SK-N-SH treated with all-trans-retinoic acid at 6 μM for 48 hours (cell line): ENCODE data around the gene ISG20.

Source experiments
- ATAC-seq: fragments of 200-7000 bp; cut with Tn5 transposase; 3 replicates; pipeline ENCODE4 v1.9.1; 2020; ENCODE audit warnings: mild to moderate bottlenecking, moderate library complexity
- ARNTL ChIP-seq: fragments of 450-650 bp; formaldehyde crosslinking; IDR thresholded peaks from 2 replicates; pipeline ENCODE4 v1.5.0; 2020; ENCODE audit warnings: low read depth, mild to moderate bottlenecking, moderate library complexity, borderline replicate concordance
- BACH2 ChIP-seq: fragments of 250-450 bp; sonication (Bioruptor Pico); IDR thresholded peaks from 2 replicates; pipeline ENCODE4 v1.9.0; 2021; ENCODE audit warnings: mild to moderate bottlenecking, borderline replicate concordance
- CREB5 ChIP-seq: fragments of 250-450 bp; sonication (Bioruptor Pico); IDR thresholded peaks from 2 replicates; pipeline ENCODE4 v1.5.1; 2020; ENCODE audit warnings: low read depth, mild to moderate bottlenecking, moderate library complexity
- CSRNP3 ChIP-seq: fragments of 250-450 bp; sonication (Bioruptor Pico); IDR thresholded peaks from 2 replicates; pipeline ENCODE4 v1.5.1; 2021; ENCODE audit warnings: mild to moderate bottlenecking, moderate library complexity
- ESRRG ChIP-seq: fragments of 250-450 bp; sonication (Bioruptor Pico); IDR thresholded peaks from 2 replicates; pipeline ENCODE4 v1.6.1; 2021; ENCODE audit warnings: mild to moderate bottlenecking
- GLIS3 ChIP-seq: fragments of 250-450 bp; sonication (Bioruptor Pico); IDR thresholded peaks from 2 replicates; pipeline ENCODE4 v1.5.0; 2020; ENCODE audit warnings: mild to moderate bottlenecking, moderate library complexity
- ISL1 ChIP-seq: fragments of 250-450 bp; sonication (Bioruptor Pico); IDR thresholded peaks from 2 replicates; pipeline ENCODE4 v2.1.2; 2022; ENCODE audit warnings: mild to moderate bottlenecking, moderate library complexity
- OSR1 ChIP-seq: fragments of 250-450 bp; sonication (Bioruptor Pico); IDR thresholded peaks from 2 replicates; pipeline ENCODE4 v1.8.0; 2022; ENCODE audit warnings: moderate library complexity, mild to moderate bottlenecking, inconsistent platforms
- PATZ1 ChIP-seq: fragments of 250-450 bp; sonication (Bioruptor Pico); IDR thresholded peaks from 2 replicates; pipeline ENCODE4 v1.8.0; 2020; ENCODE audit warnings: mild to moderate bottlenecking, moderate library complexity, borderline replicate concordance
- POU6F1 ChIP-seq: fragments of 250-450 bp; sonication (Bioruptor Pico); IDR thresholded peaks from 2 replicates; pipeline ENCODE4 v1.8.0; 2021; ENCODE audit warnings: low read depth, mild to moderate bottlenecking, moderate library complexity, borderline replicate concordance
- PPARA ChIP-seq: fragments of 250-450 bp; sonication (Bioruptor Pico); IDR thresholded peaks from 2 replicates; pipeline ENCODE4 v1.5.0; 2020; ENCODE audit warnings: mild to moderate bottlenecking, borderline replicate concordance
- RARB ChIP-seq: fragments of 250-450 bp; sonication (Bioruptor Pico); IDR thresholded peaks from 2 replicates; pipeline ENCODE4 v1.8.0; 2021; ENCODE audit warnings: mild to moderate bottlenecking, moderate library complexity
- SNAI2 ChIP-seq: fragments of 250-450 bp; sonication (Bioruptor Pico); IDR thresholded peaks from 2 replicates; pipeline ENCODE4 v1.5.0; 2020; ENCODE audit warnings: mild to moderate bottlenecking, moderate library complexity
- TCF4 ChIP-seq: fragments of 250-450 bp; sonication (Bioruptor Pico); IDR thresholded peaks from 2 replicates; pipeline ENCODE4 v1.8.0; 2021; ENCODE audit warnings: mild to moderate bottlenecking, moderate library complexity, borderline replicate concordance
- TOX ChIP-seq: fragments of 250-450 bp; sonication (Bioruptor Pico); IDR thresholded peaks from 2 replicates; pipeline ENCODE4 v1.8.0; 2021; ENCODE audit warnings: mild to moderate bottlenecking, moderate library complexity, borderline replicate concordance
- TSHZ2 ChIP-seq: fragments of 250-450 bp; sonication (Bioruptor Pico); IDR thresholded peaks from 2 replicates; pipeline ENCODE4 v1.5.0; 2020; ENCODE audit warnings: mild to moderate bottlenecking, moderate library complexity
- ZC3H10 ChIP-seq: fragments of 250-450 bp; sonication (Bioruptor Pico); IDR thresholded peaks from 2 replicates; pipeline ENCODE4 v1.5.1; 2021; ENCODE audit warnings: mild to moderate bottlenecking, moderate library complexity
- ZFP3 ChIP-seq: fragments of 250-450 bp; sonication (Bioruptor Pico); IDR thresholded peaks from 2 replicates; pipeline ENCODE4 v1.5.0; 2020; ENCODE audit warnings: mild to moderate bottlenecking, moderate library complexity
- ZFP30 ChIP-seq: fragments of 450-650 bp; formaldehyde crosslinking; IDR thresholded peaks from 2 replicates; pipeline ENCODE4 v1.5.0; 2022; ENCODE audit warnings: mild to moderate bottlenecking, moderate library complexity
- ZNF565 ChIP-seq: fragments of 450-650 bp; formaldehyde crosslinking; conservative IDR thresholded peaks from 2 replicates; pipeline ENCODE4 v1.5.0; 2020; ENCODE audit warnings: low read depth, mild to moderate bottlenecking, moderate library complexity
- ZNF70 ChIP-seq: fragments of 450-650 bp; formaldehyde crosslinking; IDR thresholded peaks from 2 replicates; pipeline ENCODE4 v1.5.0; 2020; ENCODE audit warnings: mild to moderate bottlenecking, moderate library complexity
- ZNF8 ChIP-seq: fragments of 450-650 bp; formaldehyde crosslinking; IDR thresholded peaks from 2 replicates; pipeline ENCODE4 v1.5.0; 2020; ENCODE audit warnings: mild to moderate bottlenecking, moderate library complexity

ISG20 gene

GRCh38 chr15:88652456-88653199 is 13.8 kb downstream of the ISG20 start:
- no peak for ATAC-seq
- TF ChIP-seq TSHZ2 (no peak), RARB (CRISPR knock-in tag) (no peak), ESRRG (no peak), ZFP3 (CRISPR knock-in tag) (no peak), ZFP30 (CRISPR knock-in tag) (no peak), TOX (CRISPR knock-in tag) (no peak)

GRCh38 chr15:88653200-88654064 is 14.6 kb downstream of the ISG20 start:
- TF ChIP-seq ZNF70 (CRISPR knock-in tag) (peak; percentile 65; the same call in 1 of the 2 replicates), ISL1 (CRISPR knock-in tag) (no peak)
- ATAC-seq = no peak

GRCh38 chr15:88654430-88655102 is 15.8 kb downstream of the ISG20 start:
- TF ChIP-seq TOX (CRISPR knock-in tag) = no peak
- no peak for TF ChIP-seq CSRNP3 (CRISPR knock-in tag)
- TF ChIP-seq ARNTL (CRISPR knock-in tag) = no peak
- TF ChIP-seq ZNF8 = no peak
- no peak for TF ChIP-seq ZNF565 (CRISPR knock-in tag)
- no peak for TF ChIP-seq PPARA (CRISPR knock-in tag)
- TF ChIP-seq GLIS3 (CRISPR knock-in tag) = no peak
- no peak for ATAC-seq

GRCh38 chr15:88655103-88655553 is 16.3 kb downstream of the ISG20 start:
- no peak for ATAC-seq
- TF ChIP-seq OSR1 = no peak
- no peak for TF ChIP-seq ZC3H10 (CRISPR knock-in tag)
- no peak for TF ChIP-seq ESRRG
- TF ChIP-seq POU6F1 (CRISPR knock-in tag) = no peak
- no peak for TF ChIP-seq SNAI2
- no peak for TF ChIP-seq BACH2 (CRISPR knock-in tag)
- TF ChIP-seq RARB (CRISPR knock-in tag) = no peak
- no peak for TF ChIP-seq PATZ1 (CRISPR knock-in tag)
- no peak for TF ChIP-seq TCF4
- no peak for TF ChIP-seq CSRNP3 (CRISPR knock-in tag)
- no peak for TF ChIP-seq ZNF565 (CRISPR knock-in tag)
- TF ChIP-seq TOX (CRISPR knock-in tag) = no peak
- TF ChIP-seq PPARA (CRISPR knock-in tag) = no peak
- no peak for TF ChIP-seq CREB5
- no peak for TF ChIP-seq ISL1 (CRISPR knock-in tag)
